ENCODE results near the gene FREM1. TPM values are rescaled to one million over a fixed set of nuclear protein-coding genes. Genes with fewer than 3 reads are reported as not detected.

FREM1 gene
- total RNA-seq, 2 experiments from 2014 or later, result not detected

DNA sequence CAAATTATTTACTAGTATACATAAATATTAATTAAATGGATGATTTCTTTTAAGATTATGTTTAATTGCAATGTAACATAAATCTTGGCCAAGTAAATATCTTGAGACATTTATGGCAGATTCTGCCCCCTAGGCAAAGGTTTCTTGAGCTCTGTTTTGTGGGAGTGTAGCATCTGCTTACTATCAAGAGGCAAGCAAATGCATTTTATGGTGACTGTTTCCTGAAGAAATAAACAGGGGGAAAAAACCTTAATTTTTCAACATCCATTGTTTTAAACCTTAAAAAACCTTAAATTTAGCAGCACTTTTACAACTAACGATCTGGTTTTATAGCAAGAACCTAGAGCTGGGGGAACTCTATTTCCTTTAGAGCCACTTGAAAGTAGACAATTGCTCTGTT lies 25.7 kb upstream of the FREM1 start:
- no peaks in the 10 kb centered on the region for H3K4me1 ChIP-seq (ENCODE audit: insufficient read depth, low read length, poor library complexity, severe bottlenecking)
- H3K4me2 ChIP-seq (ENCODE audit: low read length), result no peak overlapping the region
- ChIA-PET POLR2A (interaction anchor here (0.5 kb wide), 1 partner anchor 14 kb away, joined by 5 read pairs; no protein-coding TSS in a partner anchor), CTCF (ENCODE audit: unreplicated experiment) (no interaction called here)
- TF ChIP-seq EZH2phosphoT487 (IDR thresholded peaks at IDR 0.05; ENCODE audit: borderline replicate concordance, low read depth, low read length), result no peak
- TF ChIP-seq, protein P1, sequence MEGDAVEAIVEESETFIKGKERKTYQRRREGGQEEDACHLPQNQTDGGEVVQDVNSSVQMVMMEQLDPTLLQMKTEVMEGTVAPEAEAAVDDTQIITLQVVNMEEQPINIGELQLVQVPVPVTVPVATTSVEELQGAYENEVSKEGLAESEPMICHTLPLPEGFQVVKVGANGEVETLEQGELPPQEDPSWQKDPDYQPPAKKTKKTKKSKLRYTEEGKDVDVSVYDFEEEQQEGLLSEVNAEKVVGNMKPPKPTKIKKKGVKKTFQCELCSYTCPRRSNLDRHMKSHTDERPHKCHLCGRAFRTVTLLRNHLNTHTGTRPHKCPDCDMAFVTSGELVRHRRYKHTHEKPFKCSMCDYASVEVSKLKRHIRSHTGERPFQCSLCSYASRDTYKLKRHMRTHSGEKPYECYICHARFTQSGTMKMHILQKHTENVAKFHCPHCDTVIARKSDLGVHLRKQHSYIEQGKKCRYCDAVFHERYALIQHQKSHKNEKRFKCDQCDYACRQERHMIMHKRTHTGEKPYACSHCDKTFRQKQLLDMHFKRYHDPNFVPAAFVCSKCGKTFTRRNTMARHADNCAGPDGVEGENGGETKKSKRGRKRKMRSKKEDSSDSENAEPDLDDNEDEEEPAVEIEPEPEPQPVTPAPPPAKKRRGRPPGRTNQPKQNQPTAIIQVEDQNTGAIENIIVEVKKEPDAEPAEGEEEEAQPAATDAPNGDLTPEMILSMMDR (conservative IDR thresholded peaks at IDR 0.05; ENCODE audit: low read length), result no peak
- no peaks in the 10 kb centered on the region for H4K20me1 ChIP-seq (ENCODE audit: insufficient read depth, low read length)
- DNase-seq (ENCODE audit: low spot score), result no peak
- H3K9me3 ChIP-seq (ENCODE audit: low read length), result no peaks in the 10 kb centered on the region
- H3K27ac ChIP-seq (ENCODE audit: low read depth, low read length, poor library complexity, severe bottlenecking), result no peak overlapping the region
- H2AFZ ChIP-seq (ENCODE audit: low read length), result no peak overlapping the region
- no TSS peak for BruUV-seq (replicated peaks)
- intact Hi-C loops (cut with micrococcal nuclease; ENCODE audit: unreplicated experiment), result no loop called here
- H3K4me3 ChIP-seq (ENCODE audit: low read depth, low read length, poor library complexity, severe bottlenecking), result no peak overlapping the region
- no peaks in the 10 kb centered on the region for H3K9me2 ChIP-seq (ENCODE audit: insufficient read depth, low read length)
- no peaks in the 10 kb centered on the region for H3K79me2 ChIP-seq (ENCODE audit: insufficient read depth, low read depth, low read length)
- H3K36me3 ChIP-seq (ENCODE audit: insufficient read depth, low read length), result no peaks in the 10 kb centered on the region

DNA sequence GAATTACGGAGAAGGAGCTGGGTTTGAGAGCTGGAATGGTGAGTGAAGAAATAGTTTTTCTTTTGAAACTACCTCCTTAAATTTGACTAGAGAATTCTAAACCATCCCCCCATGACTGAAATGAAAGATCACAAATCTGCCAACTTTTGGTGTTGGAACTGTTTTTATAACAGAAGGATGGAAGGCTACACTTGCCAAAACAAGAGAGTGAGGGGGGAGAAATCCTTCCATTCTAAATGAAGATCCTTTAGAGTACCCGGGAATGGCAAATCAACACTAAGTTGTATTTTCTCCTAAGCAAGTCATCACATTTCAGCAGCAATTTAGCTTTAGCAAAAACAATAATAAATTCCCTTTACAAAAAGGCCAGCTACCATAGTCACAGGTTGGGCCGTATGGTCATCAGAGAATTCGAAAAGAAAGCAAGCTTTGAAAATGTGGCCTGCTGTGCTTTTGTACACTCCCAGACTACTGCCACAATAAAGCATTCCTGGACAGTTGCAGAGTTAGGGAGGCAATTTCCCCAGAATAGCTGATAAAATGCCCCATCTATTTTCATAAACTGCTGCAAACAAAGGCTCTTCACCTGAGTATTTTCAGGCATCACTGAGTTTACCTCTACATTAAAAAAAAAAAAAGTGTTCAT lies 25.0 kb upstream of the FREM1 start:
- DNase-seq (ENCODE audit: low spot score), result no peak
- CTCF ChIA-PET (ENCODE audit: unreplicated experiment), result no interaction called here
- POLR2A ChIA-PET, result interaction anchor here (0.5 to 1.7 kb wide), 3 partner anchors 13 to 214 kb away, joined by 3 to 6 read pairs (median 5); no protein-coding TSS in a partner anchor

DNA sequence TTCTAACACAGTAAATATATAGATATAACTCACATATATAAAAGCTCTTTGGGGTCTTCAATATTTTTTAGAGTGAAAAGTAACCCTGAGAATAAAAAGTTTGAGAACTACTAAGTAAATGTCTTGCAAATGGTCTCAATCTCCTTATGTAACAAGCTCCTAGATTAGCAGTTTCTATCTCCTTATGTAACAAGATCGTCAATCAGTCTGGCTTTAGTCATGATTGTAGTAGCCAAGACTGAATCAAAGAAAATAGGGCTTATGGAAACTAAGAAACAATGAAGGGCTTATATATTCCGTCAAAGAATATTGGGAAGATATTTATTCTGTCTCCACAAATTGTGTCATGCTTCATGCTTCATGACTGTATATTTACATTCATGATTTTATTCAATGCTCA lies 22.4 kb upstream of the FREM1 start:
- Histone ChIP-seq H3K36me3 (ENCODE audit: insufficient read depth, low read length) (no peaks in the 10 kb centered on the region), H3K4me2 (ENCODE audit: low read length) (no peak overlapping the region), H2AFZ (ENCODE audit: low read length) (no peak overlapping the region), H3K4me3 (ENCODE audit: low read depth, low read length, poor library complexity, severe bottlenecking) (no peak overlapping the region), H3K79me2 (ENCODE audit: insufficient read depth, low read depth, low read length) (no peaks in the 10 kb centered on the region), H3K9me3 (ENCODE audit: low read length) (no peaks in the 10 kb centered on the region), H4K20me1 (ENCODE audit: insufficient read depth, low read length) (no peaks in the 10 kb centered on the region), H3K9me2 (ENCODE audit: insufficient read depth, low read length) (no peaks in the 10 kb centered on the region), H3K4me1 (ENCODE audit: insufficient read depth, low read length, poor library complexity, severe bottlenecking) (no peaks in the 10 kb centered on the region), H3K27ac (ENCODE audit: low read depth, low read length, poor library complexity, severe bottlenecking) (no peak overlapping the region)
- intact Hi-C loops (cut with micrococcal nuclease; ENCODE audit: unreplicated experiment), result no loop called here
- ChIA-PET CTCF (ENCODE audit: unreplicated experiment) (no interaction called here), POLR2A (interaction anchor here (0.7 kb wide), 1 partner anchor 520 kb away, joined by 3 read pairs; no protein-coding TSS in a partner anchor)
- BruUV-seq (replicated peaks), result no TSS peak
- TF ChIP-seq, protein P1 (conservative IDR thresholded peaks at IDR 0.05; ENCODE audit: low read length), result no peak
- TF ChIP-seq EZH2phosphoT487 (IDR thresholded peaks at IDR 0.05; ENCODE audit: borderline replicate concordance, low read depth, low read length), result no peak
- DNase-seq (ENCODE audit: low spot score), result no peak

More for the DNA sequence above, 25.0 kb upstream of the FREM1 start:
- Histone ChIP-seq H3K4me3 (ENCODE audit: low read depth, low read length, poor library complexity, severe bottlenecking) (no peak overlapping the region), H4K20me1 (ENCODE audit: insufficient read depth, low read length) (no peaks in the 10 kb centered on the region), H3K4me2 (ENCODE audit: low read length) (no peak overlapping the region), H3K36me3 (ENCODE audit: insufficient read depth, low read length) (no peaks in the 10 kb centered on the region), H3K79me2 (ENCODE audit: insufficient read depth, low read depth, low read length) (no peaks in the 10 kb centered on the region), H3K9me2 (ENCODE audit: insufficient read depth, low read length) (no peaks in the 10 kb centered on the region), H3K27ac (ENCODE audit: low read depth, low read length, poor library complexity, severe bottlenecking) (no peak overlapping the region), H2AFZ (ENCODE audit: low read length) (no peak overlapping the region), H3K9me3 (ENCODE audit: low read length) (no peaks in the 10 kb centered on the region), H3K4me1 (ENCODE audit: insufficient read depth, low read length, poor library complexity, severe bottlenecking) (no peaks in the 10 kb centered on the region)
- intact Hi-C loops (cut with micrococcal nuclease; ENCODE audit: unreplicated experiment), result no loop called here
- no TSS peak for BruUV-seq (replicated peaks)
- TF ChIP-seq, protein P1 (conservative IDR thresholded peaks at IDR 0.05; ENCODE audit: low read length), result no peak
- TF ChIP-seq EZH2phosphoT487 (IDR thresholded peaks at IDR 0.05; ENCODE audit: borderline replicate concordance, low read depth, low read length), result no peak

All from OCI-LY7 (cell line).